ENCODE data around the gene LCLAT1.
A peak's percentile ranks its signal among the peaks of the same experiment; 100 is the strongest.

Gene LCLAT1

DNA sequence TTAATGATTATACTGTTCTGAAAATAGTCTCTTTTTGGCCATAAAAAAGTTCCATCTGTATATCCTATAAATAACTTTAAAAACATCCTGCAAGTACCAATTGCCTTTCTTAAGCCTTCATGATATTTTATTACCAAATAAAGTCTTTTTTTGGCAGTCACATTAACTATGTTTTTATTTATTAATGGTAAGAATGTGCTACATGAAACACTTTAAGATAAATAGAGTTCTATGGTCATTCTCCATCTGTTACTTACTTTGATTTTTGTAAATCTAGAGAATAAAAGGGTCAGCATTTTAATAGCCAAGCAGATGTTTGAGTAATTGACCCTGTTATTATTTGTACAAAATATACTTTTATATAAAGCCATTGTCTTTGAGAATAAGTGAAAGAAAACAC is 52.6 kb downstream of the LCLAT1 start:
- Histone ChIP-seq H3K27ac (no peak overlapping the region), H3K36me3 (no peaks in the 10 kb centered on the region), H3K4me3 (ENCODE audit: low read depth in 1 of 2, low read length in 1 of 2) (no peak overlapping the region), H3K27me3 (no peaks in the 10 kb centered on the region), H3K9me3 (peaks cover 6% of the 10 kb centered on the region), H3K4me1 (ENCODE audit: control insufficient read depth in 1 of 2, insufficient read depth in 1 of 2, low read depth in 1 of 2, low read length in 1 of 2) (peaks cover 55 to 60% of the 10 kb centered on the region in 2 experiments)
- TF ChIP-seq, protein P1, sequence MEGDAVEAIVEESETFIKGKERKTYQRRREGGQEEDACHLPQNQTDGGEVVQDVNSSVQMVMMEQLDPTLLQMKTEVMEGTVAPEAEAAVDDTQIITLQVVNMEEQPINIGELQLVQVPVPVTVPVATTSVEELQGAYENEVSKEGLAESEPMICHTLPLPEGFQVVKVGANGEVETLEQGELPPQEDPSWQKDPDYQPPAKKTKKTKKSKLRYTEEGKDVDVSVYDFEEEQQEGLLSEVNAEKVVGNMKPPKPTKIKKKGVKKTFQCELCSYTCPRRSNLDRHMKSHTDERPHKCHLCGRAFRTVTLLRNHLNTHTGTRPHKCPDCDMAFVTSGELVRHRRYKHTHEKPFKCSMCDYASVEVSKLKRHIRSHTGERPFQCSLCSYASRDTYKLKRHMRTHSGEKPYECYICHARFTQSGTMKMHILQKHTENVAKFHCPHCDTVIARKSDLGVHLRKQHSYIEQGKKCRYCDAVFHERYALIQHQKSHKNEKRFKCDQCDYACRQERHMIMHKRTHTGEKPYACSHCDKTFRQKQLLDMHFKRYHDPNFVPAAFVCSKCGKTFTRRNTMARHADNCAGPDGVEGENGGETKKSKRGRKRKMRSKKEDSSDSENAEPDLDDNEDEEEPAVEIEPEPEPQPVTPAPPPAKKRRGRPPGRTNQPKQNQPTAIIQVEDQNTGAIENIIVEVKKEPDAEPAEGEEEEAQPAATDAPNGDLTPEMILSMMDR (IDR thresholded peaks at IDR 0.05), result no peak

DNA sequence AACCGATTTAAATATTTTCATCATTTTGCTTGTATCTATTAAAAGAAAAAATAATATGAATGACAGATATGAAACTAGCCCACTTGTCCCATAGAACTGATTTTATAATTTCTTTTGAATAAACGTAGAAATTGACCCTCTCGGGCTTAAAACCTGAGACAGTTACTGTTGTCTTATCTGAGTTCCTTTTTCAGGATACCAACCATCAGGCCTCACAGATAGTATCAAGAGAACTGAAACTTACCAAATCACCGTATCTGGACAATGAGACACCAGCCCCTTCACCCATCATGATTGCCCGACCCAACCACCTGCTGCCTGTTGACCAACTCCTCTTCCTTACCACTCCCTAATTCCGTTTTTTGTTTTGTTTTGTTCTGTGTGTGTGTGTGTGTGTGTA is 53.7 kb downstream of the LCLAT1 start:
- H3K27me3 ChIP-seq, result no peaks in the 10 kb centered on the region
- H3K9me3 ChIP-seq, result peaks cover 6% of the 10 kb centered on the region
- H3K4me3 ChIP-seq (ENCODE audit: low read depth in 1 of 2, low read length in 1 of 2), result no peak overlapping the region
- no peak overlapping the region for H3K27ac ChIP-seq
- TF ChIP-seq, protein P1 (IDR thresholded peaks at IDR 0.05), result no peak
- no peaks in the 10 kb centered on the region for H3K36me3 ChIP-seq
- peaks cover 57 to 60% of the 10 kb centered on the region in 2 experiments for H3K4me1 ChIP-seq (ENCODE audit: control insufficient read depth in 1 of 2, insufficient read depth in 1 of 2, low read depth in 1 of 2, low read length in 1 of 2)

DNA sequence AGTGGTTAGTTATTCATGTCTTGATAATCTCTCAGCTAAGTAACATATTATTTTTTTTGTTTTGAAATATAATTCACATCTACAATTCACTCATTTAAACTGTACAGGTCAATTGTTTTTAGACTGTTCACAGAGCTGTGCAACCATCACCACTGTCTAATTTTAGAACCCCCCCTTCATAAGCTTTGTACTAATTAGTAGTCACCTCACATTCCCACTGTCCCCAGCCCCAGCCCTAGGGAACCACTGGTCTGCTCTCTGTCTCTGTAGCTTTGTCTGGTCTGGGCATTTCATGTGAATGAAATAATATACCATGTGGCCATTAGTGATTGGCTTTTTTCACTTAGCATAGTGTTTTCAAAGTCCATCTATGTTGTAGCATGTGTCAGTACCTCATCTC is 55.3 kb downstream of the LCLAT1 start:
- Histone ChIP-seq H3K4me1 (ENCODE audit: control insufficient read depth in 1 of 2, insufficient read depth in 1 of 2, low read depth in 1 of 2, low read length in 1 of 2) (peaks cover 46 to 49% of the 10 kb centered on the region in 2 experiments), H3K27ac (peak overlapping the region; percentile 87), H3K4me3 (ENCODE audit: low read depth in 1 of 2, low read length in 1 of 2) (peak overlapping the region in 1 of 2 experiments; percentile 2), H3K9me3 (peaks cover 6% of the 10 kb centered on the region), H3K27me3 (no peaks in the 10 kb centered on the region), H3K36me3 (no peaks in the 10 kb centered on the region)
- TF ChIP-seq, protein P1 (IDR thresholded peaks at IDR 0.05), result no peak

DNA sequence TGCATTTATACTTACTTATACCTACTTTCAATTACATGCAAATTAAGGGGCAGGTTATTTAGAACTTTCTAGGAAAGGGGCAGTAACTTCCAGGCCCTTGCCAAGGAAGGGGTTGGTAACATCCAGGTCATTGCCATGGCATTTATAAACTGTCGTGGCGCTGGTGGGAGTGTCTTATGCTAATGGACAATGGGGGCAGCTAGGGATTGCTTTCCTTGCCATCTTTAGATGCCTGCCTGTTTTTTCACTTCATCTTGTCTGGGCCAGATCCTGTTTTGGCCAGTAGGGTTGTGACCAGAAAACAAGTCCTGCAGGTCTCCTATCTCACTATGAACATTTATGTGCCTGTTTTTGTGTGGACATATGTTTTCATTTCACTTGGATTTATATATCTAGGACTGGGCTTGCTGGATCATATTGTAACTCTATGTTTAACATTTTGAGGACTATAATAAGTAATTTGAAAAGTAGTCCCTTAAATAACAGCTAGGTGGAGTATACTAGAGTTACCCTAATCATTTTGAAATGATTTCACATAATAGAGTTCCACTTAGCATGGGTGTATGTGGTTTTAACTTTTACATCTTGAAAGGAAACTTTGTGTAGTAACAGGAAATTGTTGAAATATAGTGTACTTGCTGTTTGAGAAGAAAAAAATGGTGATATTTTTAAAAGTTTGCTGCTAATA is 56.1 kb downstream of the LCLAT1 start:
- peaks cover 44 to 49% of the 10 kb centered on the region in 2 experiments for H3K4me1 ChIP-seq (ENCODE audit: control insufficient read depth in 1 of 2, insufficient read depth in 1 of 2, low read depth in 1 of 2, low read length in 1 of 2)
- H3K9me3 ChIP-seq, result peaks cover 6% of the 10 kb centered on the region
- no peaks in the 10 kb centered on the region for H3K27me3 ChIP-seq
- TF ChIP-seq, protein P1 (IDR thresholded peaks at IDR 0.05), result no peak
- peak overlapping the region; percentile 87 for H3K27ac ChIP-seq
- peak overlapping the region in 1 of 2 experiments; percentile 2 for H3K4me3 ChIP-seq (ENCODE audit: low read depth in 1 of 2, low read length in 1 of 2)
- H3K36me3 ChIP-seq, result no peaks in the 10 kb centered on the region

DNA sequence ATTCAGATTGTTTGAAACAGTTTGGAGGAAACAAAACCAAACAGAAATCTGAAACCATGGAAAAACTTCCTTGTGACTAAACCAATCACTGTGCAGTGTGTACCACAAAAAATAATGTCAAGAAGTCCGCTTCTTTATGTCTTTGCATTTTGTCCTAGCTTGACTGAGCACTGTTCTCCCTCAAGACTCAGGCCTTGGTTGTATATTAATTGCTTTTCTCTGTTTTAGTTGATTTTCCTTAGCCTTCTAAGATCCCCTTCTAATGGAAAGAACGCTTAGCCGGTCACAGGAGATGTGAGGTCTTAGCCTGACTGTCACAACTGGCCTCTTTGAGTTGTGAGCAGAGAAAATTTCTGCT is 56.6 kb downstream of the LCLAT1 start:
- H3K9me3 ChIP-seq, result peaks cover 6% of the 10 kb centered on the region
- peaks cover 44 to 49% of the 10 kb centered on the region in 2 experiments for H3K4me1 ChIP-seq (ENCODE audit: control insufficient read depth in 1 of 2, insufficient read depth in 1 of 2, low read depth in 1 of 2, low read length in 1 of 2)
- TF ChIP-seq, protein P1 (IDR thresholded peaks at IDR 0.05), result no peak
- H3K4me3 ChIP-seq (ENCODE audit: low read depth in 1 of 2, low read length in 1 of 2), result no peak overlapping the region
- no peaks in the 10 kb centered on the region for H3K27me3 ChIP-seq
- peak overlapping the region; percentile 87 for H3K27ac ChIP-seq
- no peaks in the 10 kb centered on the region for H3K36me3 ChIP-seq
